ENCODE measurements around the gene LRP1B.

DNA sequence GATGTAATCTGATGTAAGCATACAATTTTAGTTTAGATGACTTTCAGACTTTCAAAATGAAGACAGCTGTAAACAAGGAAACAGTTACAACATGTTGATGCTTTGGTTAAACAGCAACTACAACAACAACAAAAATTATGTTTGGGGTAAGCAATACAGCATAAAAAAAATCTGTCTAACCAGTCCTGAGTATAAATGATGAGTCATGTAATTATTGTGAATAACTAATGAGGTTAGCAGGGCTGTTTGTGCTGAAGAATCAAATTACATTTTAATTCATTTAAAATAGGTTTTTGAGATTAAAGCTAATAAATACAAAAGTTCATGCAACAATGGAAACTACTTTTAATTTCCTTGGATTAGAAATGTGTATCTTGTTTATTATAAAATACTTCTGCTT, 266.9 kb downstream of the LRP1B start:
- no peak for TF ChIP-seq SIN3A (IDR thresholded peaks at IDR 0.05; ENCODE audit: borderline replicate concordance, insufficient read depth, low read length)
- TF ChIP-seq POLR2AphosphoS5 (IDR thresholded peaks at IDR 0.05; ENCODE audit: low read depth, low read length) = no peak
- TF ChIP-seq TAF1 (IDR thresholded peaks at IDR 0.05; ENCODE audit: borderline replicate concordance, insufficient read depth, low read length) = no peak

Data from PFSK-1 (cell line).